ENCODE measurements around the gene CTSG. TPM values are rescaled to one million over a fixed set of nuclear protein-coding genes. Genes with fewer than 3 reads are reported as not detected.

The CTSG gene
- total and polyA plus RNA-seq, 2 of the 4 experiments (the other 2 are of a cell fraction) = not detected

DNA sequence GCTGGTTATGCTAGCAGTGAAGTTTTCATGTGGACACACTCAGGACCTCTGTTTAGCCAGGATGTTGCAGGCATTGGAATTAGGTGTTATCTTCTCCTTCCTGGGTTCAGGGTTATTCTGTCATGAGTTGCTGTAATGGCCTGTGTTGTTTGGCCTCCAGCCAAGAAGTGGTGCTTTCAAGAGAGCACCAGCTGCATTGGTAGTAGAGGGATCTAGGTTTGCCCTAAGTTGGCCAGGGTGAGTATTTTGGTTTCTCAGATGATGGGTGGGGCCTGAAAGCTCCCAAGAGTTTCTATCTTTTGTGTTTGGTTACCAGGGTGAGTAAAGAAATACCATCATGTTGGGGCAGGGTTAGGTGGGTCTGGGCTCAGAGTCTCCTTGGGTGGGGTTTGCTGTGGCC is 36.1 kb upstream of the CTSG start:
- Histone ChIP-seq H2BK120ac (ENCODE audit: low read depth, low read length) (no peak overlapping the region), H3K36me3 (ENCODE audit: control insufficient read depth, insufficient read depth, low read length) (no peaks in the 10 kb centered on the region), H3K4me3 (ENCODE audit: insufficient read depth, low read depth, low read length) (no peak overlapping the region), H3K4me2 (ENCODE audit: low read depth, low read length) (no peak overlapping the region), H3K4me1 (ENCODE audit: control insufficient read depth, insufficient read depth, low read length) (no peaks in the 10 kb centered on the region), H3K79me1 (ENCODE audit: low read depth in 1 of 2, low read length in 2 of 2) (no peaks in the 10 kb centered on the region), H4K91ac (ENCODE audit: insufficient read depth, low read depth, low read length) (no peak overlapping the region), H2AFZ (replicated peaks; ENCODE audit: low read length, poor library complexity) (no peak overlapping the region), H3K56ac (ENCODE audit: extremely low read depth, insufficient read depth, low read length) (no peak overlapping the region), H3K4ac (ENCODE audit: low read depth, low read length) (no peak overlapping the region), H2AK9ac (replicated peaks; ENCODE audit: low read depth, low read length, poor library complexity) (no peak overlapping the region), H4K8ac (ENCODE audit: low read depth in 2 of 2, low read length in 2 of 2) (no peak overlapping the region), H2BK15ac (ENCODE audit: low read depth, low read length) (no peak overlapping the region), H3K9me1 (ENCODE audit: insufficient read depth, low read length) (no peaks in the 10 kb centered on the region), H3K18ac (ENCODE audit: low read depth, low read length) (no peak overlapping the region), H2AK5ac (ENCODE audit: low read depth, low read length) (no peak overlapping the region), H2BK5ac (ENCODE audit: low read depth, low read length, poor library complexity, severe bottlenecking) (no peak overlapping the region), H3K27ac (ENCODE audit: insufficient read depth, low read length) (no peak overlapping the region), H3K23ac (ENCODE audit: low read depth, low read length) (no peak overlapping the region), H2BK20ac (ENCODE audit: low read depth, low read length) (no peak overlapping the region), H4K20me1 (ENCODE audit: insufficient read depth, low read length) (no peaks in the 10 kb centered on the region), H4K5ac (ENCODE audit: low read depth, low read length) (no peak overlapping the region), H3K9me3 (ENCODE audit: control insufficient read depth, insufficient read depth, low read length) (no peaks in the 10 kb centered on the region), H3K9ac (ENCODE audit: low read depth, low read length) (no peak overlapping the region), H3K14ac (replicated peaks; ENCODE audit: low read depth, low read length) (no peak overlapping the region), H3K27me3 (ENCODE audit: control insufficient read depth, insufficient read depth, low read length) (no peaks in the 10 kb centered on the region)
- intact Hi-C loops (cut with micrococcal nuclease) = no loop called here
- no peak for DNase-seq
- in situ Hi-C loops (cut with MboI; ENCODE audit: low sequenced_read_pairs) = no loop called here
- ChIA-PET POLR2A (ENCODE audit: unreplicated experiment) (no interaction called here), CTCF (no interaction called here)
- BruUV-seq (replicated peaks) = no TSS peak
- TF ChIP-seq MXI1 (IDR thresholded peaks at IDR 0.05; ENCODE audit: borderline replicate concordance, low read depth, low read length) (no peak), SMC3 (IDR thresholded peaks at IDR 0.05; ENCODE audit: low read depth, low read length) (no peak), CEBPB (IDR thresholded peaks at IDR 0.05; ENCODE audit: low read depth, low read length) (no peak), RCOR1 (IDR thresholded peaks at IDR 0.05; ENCODE audit: insufficient replicate concordance, low read length) (no peak), MAZ (IDR thresholded peaks at IDR 0.05; ENCODE audit: borderline replicate concordance, low read depth, low read length) (no peak), POLR2A (IDR thresholded peaks at IDR 0.05; ENCODE audit: low read depth, low read length) (no peak)
- ATAC-seq (ENCODE audit: low read depth) = no peak
- dilution Hi-C loops (cut with HindIII; ENCODE audit: low sequenced_read_pairs, unreplicated experiment) = no loop called here

Measured in IMR-90 (cell line).